SU-DHL-6 (cell line): Measurements from ENCODE around the gene MRPS24.

Source experiments
- H2AFZ ChIP-seq: fragments of 200-600 bp; sonication (generic); 2 replicates; pipeline ENCODE4 v1.6.1; 2014; ENCODE audit warnings: low read depth, mild to moderate bottlenecking, moderate library complexity, mixed read lengths, antibody characterized with exemption, low read length; ENCODE audit not compliant: severe bottlenecking
- H3F3A ChIP-seq: fragments of 200-600 bp; shearing (Covaris generic); 2 replicates; pipeline ENCODE4 v1.6.0; 2016; ENCODE audit warnings: antibody characterized with exemption, mild to moderate bottlenecking; ENCODE audit not compliant: insufficient read depth
- H3K27ac ChIP-seq: fragments of 200-600 bp; sonication (generic); 2 replicates; pipeline ENCODE4 v1.5.1; 2016; ENCODE audit warnings: low read depth, mild to moderate bottlenecking, low read length, moderate library complexity, mixed read lengths
- H3K27me3 ChIP-seq: fragments of 200-600 bp; sonication (generic), shearing (Covaris generic); 2 replicates; pipeline ENCODE4 v1.6.0; 2014; ENCODE audit warnings: mild to moderate bottlenecking, low read length
- H3K36me3 ChIP-seq: fragments of 200-600 bp; sonication (generic); 2 replicates; pipeline ENCODE4 v1.6.1; 2014; ENCODE audit warnings: mild to moderate bottlenecking, low read length, mixed read lengths
- H3K4me2 ChIP-seq: fragments of 300-600, 200-600 bp; shearing (Covaris generic), sonication (generic); 2 replicates; pipeline ENCODE4 v1.6.0; 2014; ENCODE audit warnings: low read length, low read depth, mild to moderate bottlenecking; ENCODE audit not compliant: poor library complexity, severe bottlenecking
- H3K4me3 ChIP-seq: fragments of 200-600 bp; sonication (generic); 2 replicates; pipeline ENCODE4 v1.5.1; 2014; ENCODE audit warnings: antibody characterized with exemption, low read length, mild to moderate bottlenecking, mixed read lengths; ENCODE audit not compliant: insufficient read depth, poor library complexity, severe bottlenecking
- H3K79me2 ChIP-seq: fragments of 200-600 bp; sonication (generic); 2 replicates; pipeline ENCODE4 v1.6.1; 2014; ENCODE audit warnings: mild to moderate bottlenecking, low read length, moderate library complexity; ENCODE audit not compliant: insufficient read depth
- H3K9ac ChIP-seq: fragments of 200-600 bp; sonication (generic); 2 replicates; pipeline ENCODE4 v1.7.0; 2014; ENCODE audit warnings: mild to moderate bottlenecking, low read length
- H3K9me2 ChIP-seq: fragments of 200-600 bp; sonication (generic); replicated peaks from 2 replicates; pipeline ENCODE4 v1.6.1; 2014; ENCODE audit warnings: low read length; ENCODE audit not compliant: insufficient read depth
- H3K9me3 ChIP-seq: fragments of 200-600 bp; sonication (generic); 2 replicates; pipeline ENCODE4 v1.6.1; 2014; ENCODE audit warnings: low read length, mixed read lengths; ENCODE audit not compliant: insufficient read depth
- H4K20me1 ChIP-seq: fragments of 200-600 bp; sonication (generic); 2 replicates; pipeline ENCODE4 v1.6.1; 2014; ENCODE audit warnings: low read depth, mild to moderate bottlenecking, antibody characterized with exemption, low read length, moderate library complexity, mixed read lengths
- EZH2phosphoT487 ChIP-seq: fragments of 200-600 bp; sonication (generic), shearing (Covaris generic); conservative IDR thresholded peaks from 2 replicates; pipeline ENCODE4 v1.6.1; 2018; ENCODE audit warnings: mild to moderate bottlenecking, antibody characterized with exemption, low read length, moderate library complexity, mixed read lengths
- TF ChIP-seq, protein P1 (sequence below): fragments of 200-600 bp; sonication (generic); IDR thresholded peaks from one replicate; pipeline ENCODE4 v1.5.1; 2017; ENCODE audit warnings: antibody characterized with exemption, mild to moderate bottlenecking, low read length, moderate library complexity; ENCODE audit not compliant: insufficient read depth, poor library complexity, severe bottlenecking

Gene MRPS24

DNA sequence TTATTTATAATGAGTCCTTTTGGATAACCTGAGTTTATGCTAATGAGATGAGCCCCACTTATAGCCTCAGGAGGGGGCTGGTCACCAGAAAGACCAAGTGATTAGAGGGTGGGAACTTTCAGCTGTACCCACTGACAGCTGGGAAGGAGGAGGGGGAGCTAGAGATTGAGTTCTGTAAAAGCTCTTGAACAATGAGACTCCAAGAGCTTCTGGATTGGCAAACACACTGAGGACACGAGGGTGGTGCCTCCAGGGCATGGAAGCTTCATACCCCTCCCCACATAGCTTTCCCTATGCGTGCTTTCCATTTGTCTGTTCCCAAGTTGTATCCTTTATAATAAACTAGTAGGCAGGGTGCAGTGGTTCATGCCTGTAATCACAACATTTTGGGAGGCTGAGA is 20.3 kb downstream of the MRPS24 start:
- H3K9ac ChIP-seq = no peak overlapping the region
- no peaks in the 10 kb centered on the region for H3K79me2 ChIP-seq
- no peaks in the 10 kb centered on the region for H3K36me3 ChIP-seq
- H3K9me2 ChIP-seq = no peaks in the 10 kb centered on the region
- no peaks in the 10 kb centered on the region for H3F3A ChIP-seq
- H4K20me1 ChIP-seq = no peaks in the 10 kb centered on the region
- H3K27me3 ChIP-seq = no peaks in the 10 kb centered on the region
- H2AFZ ChIP-seq = no peak overlapping the region
- H3K9me3 ChIP-seq = no peaks in the 10 kb centered on the region; the same call in 1 of the 2 replicates
- no peak overlapping the region for H3K4me3 ChIP-seq
- H3K27ac ChIP-seq = no peak overlapping the region
- no peak overlapping the region for H3K4me2 ChIP-seq
- TF ChIP-seq, protein P1, sequence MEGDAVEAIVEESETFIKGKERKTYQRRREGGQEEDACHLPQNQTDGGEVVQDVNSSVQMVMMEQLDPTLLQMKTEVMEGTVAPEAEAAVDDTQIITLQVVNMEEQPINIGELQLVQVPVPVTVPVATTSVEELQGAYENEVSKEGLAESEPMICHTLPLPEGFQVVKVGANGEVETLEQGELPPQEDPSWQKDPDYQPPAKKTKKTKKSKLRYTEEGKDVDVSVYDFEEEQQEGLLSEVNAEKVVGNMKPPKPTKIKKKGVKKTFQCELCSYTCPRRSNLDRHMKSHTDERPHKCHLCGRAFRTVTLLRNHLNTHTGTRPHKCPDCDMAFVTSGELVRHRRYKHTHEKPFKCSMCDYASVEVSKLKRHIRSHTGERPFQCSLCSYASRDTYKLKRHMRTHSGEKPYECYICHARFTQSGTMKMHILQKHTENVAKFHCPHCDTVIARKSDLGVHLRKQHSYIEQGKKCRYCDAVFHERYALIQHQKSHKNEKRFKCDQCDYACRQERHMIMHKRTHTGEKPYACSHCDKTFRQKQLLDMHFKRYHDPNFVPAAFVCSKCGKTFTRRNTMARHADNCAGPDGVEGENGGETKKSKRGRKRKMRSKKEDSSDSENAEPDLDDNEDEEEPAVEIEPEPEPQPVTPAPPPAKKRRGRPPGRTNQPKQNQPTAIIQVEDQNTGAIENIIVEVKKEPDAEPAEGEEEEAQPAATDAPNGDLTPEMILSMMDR = no peak
- no peak for TF ChIP-seq EZH2phosphoT487

DNA sequence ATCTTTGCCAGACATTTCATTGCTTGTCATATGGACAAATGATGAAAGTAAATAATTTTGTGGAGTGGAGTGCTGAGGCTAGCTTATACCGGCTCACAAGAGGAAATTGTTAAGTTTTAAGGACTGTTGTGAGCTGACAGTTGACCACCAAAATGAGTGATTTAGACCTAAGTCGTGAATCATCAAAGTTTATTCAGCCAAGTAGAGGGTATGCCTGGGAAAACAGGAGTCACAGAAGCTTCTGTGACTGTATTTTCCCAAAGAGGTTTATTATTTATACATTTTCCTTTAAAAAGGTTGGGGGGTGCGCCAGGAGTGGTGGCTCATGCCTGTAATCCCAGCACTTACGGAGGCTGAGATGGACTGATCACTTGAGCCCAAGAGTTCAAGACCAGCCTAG is 21.8 kb downstream of the MRPS24 start:
- Histone ChIP-seq H3K36me3 (no peaks in the 10 kb centered on the region), H2AFZ (no peak overlapping the region), H3K27me3 (no peaks in the 10 kb centered on the region), H4K20me1 (no peaks in the 10 kb centered on the region), H3F3A (no peaks in the 10 kb centered on the region), H3K9me3 (no peaks in the 10 kb centered on the region; the same call in 1 of the 2 replicates), H3K79me2 (no peaks in the 10 kb centered on the region), H3K9me2 (no peaks in the 10 kb centered on the region), H3K27ac (no peak overlapping the region), H3K9ac (no peak overlapping the region), H3K4me3 (no peak overlapping the region), H3K4me2 (no peak overlapping the region)
- TF ChIP-seq, protein P1 = no peak
- no peak for TF ChIP-seq EZH2phosphoT487

DNA sequence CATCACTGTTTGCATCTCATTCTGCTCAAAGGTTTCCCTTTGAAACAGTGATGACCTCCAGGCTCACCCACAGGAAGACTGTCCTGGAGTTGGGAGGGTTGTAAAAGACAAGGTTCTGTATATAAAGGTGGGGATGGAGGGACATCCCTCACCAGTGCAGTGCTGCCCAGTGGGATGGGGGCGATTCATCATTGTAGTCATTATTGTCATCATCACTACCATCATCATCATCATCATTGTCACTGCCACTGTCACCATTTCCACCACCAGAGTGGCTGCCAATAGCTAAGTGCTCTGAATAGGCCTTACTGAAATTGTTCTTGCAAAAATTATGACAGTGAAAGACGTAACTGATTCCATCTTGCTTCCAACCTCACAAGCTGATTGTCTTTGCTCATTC is 24.7 kb downstream of the MRPS24 start:
- Histone ChIP-seq H3F3A (no peaks in the 10 kb centered on the region), H3K9me3 (no peaks in the 10 kb centered on the region), H3K27me3 (no peaks in the 10 kb centered on the region), H3K9me2 (no peaks in the 10 kb centered on the region), H3K9ac (no peak overlapping the region), H3K79me2 (no peaks in the 10 kb centered on the region), H3K27ac (no peak overlapping the region), H3K4me2 (no peak overlapping the region), H3K4me3 (no peak overlapping the region), H3K36me3 (no peaks in the 10 kb centered on the region), H4K20me1 (no peaks in the 10 kb centered on the region), H2AFZ (no peak overlapping the region)
- TF ChIP-seq, protein P1 = no peak

DNA sequence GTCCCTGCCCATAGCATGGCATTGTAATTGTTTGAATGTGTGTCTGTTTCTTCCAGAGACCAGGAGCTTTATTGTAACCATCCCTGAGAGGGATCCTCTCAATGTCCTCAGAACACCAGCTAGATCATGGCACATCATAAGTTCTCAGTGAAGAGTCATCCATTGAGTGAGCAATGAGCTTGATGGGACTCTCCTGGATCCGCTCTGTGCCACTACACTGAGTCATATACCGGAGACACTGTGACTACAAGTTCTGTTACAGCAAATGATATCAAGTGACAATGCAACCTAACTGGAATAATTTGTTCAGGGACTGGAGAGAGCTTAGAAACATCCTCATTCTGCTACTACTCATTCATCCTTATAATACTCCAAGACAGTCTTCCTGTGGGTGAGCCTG is 25.1 kb downstream of the MRPS24 start:
- TF ChIP-seq, protein P1 = no peak
- no peak for TF ChIP-seq EZH2phosphoT487
- no peak overlapping the region for H3K27ac ChIP-seq
- H3K27me3 ChIP-seq = no peaks in the 10 kb centered on the region
- H3F3A ChIP-seq = no peaks in the 10 kb centered on the region
- H3K9me2 ChIP-seq = no peaks in the 10 kb centered on the region
- H3K9me3 ChIP-seq = no peaks in the 10 kb centered on the region
- no peak overlapping the region for H2AFZ ChIP-seq
- H3K36me3 ChIP-seq = no peaks in the 10 kb centered on the region
- H3K79me2 ChIP-seq = no peaks in the 10 kb centered on the region
- no peak overlapping the region for H3K9ac ChIP-seq
- H3K4me3 ChIP-seq = no peak overlapping the region
- H4K20me1 ChIP-seq = no peaks in the 10 kb centered on the region
- H3K4me2 ChIP-seq = no peak overlapping the region
